GM21619 (cell line): ENCODE data around the gene PPIE.

Experiments
- ATAC-seq: cut with Tn5 transposase; IDR thresholded peaks from one replicate; pipeline ENCODE4 v1.9.1; 2021; ENCODE audit not compliant: unreplicated experiment

PPIE gene

DNA sequence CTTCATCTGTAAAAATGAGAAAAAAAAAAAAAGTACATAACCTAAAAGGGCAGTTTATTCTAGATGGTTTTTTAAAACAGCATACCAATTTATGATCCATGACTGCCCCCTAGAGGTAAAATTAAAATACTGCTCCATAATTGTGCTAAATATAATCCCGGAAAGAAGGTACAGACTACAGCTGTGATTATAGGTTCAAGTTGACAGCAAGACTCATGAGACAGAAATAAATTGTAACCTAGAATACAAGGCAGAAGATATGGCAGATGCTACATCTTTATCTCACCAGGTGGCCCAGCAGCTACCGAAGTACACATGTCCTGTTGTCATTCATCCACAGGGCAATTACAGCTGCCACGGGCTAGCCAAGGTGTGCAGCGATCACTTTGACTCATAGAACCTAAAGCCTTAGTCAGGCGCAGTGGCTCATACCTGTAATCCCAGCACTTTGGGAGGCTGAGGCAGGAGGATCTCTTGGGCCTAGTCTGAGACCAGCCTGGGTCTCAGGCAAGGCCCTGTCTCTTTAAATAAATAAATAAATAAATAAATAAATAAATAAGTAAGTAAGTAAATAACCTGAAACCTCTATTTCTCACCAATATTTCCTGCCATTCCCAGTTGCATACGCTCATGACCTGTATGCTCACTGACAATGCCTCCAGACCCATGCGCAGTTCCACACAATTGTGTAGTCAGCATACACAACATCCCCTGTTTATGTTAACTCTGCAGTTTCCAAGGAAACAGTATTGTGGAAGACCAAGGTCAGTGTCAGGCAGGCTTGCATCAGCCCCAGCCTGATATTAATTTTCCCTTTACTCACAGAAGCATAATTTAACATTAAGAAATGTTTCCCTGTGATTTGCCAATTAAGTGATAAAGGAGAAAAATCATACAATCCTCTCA is 18.3 kb upstream of the PPIE start:
- no peak for ATAC-seq

DNA sequence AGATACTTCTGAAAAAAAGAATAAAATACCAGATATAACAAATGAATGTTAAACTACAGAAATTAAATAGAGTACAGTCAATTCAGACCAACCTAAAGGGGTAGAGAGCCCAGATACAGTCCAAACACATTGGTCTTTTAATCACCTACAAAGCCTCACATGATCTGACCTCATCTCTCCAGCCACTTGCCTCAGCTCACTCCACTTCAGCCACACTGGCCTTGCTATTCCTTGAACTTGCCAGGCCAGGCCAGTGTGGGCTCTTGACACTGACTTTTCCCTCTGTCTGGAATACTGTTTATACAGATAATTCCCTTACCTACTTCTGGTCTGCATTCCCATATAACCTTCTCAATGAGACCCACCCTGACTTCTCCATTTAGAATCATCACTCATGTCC is 17.0 kb upstream of the PPIE start:
- ATAC-seq = no peak

- no peak for ATAC-seq
Measured at GRCh38 chr1:39722495-39722894, 16.2 kb upstream of the PPIE start.

GRCh38 chr1:39726600-39726999 is 12.1 kb upstream of the PPIE start:
- ATAC-seq = no peak

GRCh38 chr1:39727221-39727931 is 11.3 kb upstream of the PPIE start:
- no peak for ATAC-seq

DNA sequence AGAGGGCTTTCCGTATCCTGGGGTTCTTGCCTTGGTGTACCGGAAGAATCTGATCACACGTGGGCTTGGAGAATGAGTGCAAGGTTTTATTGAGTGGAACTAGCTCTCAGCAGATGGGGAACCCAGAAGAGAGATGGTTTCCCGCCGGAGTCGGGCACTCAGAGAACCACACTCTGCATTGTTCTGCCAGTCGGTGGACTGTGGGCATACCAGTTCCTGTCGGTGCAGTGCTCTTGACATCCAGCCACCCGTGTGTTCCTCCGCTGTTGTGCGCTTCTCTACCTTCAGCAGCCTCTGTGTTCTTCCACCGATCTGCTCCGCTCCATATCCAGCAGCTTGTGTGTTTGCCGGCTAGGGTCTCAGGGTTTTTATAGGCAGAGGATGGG is 10.8 kb upstream of the PPIE start:
- ATAC-seq = no peak

GRCh38 chr1:39729030-39729429 is 9.7 kb upstream of the PPIE start:
- no peak for ATAC-seq

DNA sequence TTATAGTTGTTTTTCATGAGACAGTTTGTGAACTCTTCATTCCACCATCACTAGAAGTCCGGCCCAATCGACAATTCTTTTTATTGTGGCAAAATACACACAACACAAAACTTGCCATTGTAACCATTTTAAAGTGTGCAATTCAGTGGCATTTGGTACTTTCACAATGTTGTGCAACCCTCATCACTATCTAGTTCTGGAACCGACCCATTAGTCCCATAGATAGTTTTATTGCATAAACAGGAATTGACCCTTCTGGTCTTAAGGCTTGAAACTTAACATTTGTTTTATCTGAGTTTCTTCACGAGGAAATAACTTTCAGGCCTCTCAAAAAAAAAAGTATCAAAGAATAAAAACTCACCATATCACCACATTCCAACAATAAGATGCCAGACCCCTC is 8.8 kb upstream of the PPIE start:
- no peak for ATAC-seq

- no peak for ATAC-seq
Measured at GRCh38 chr1:39732730-39733129, 6.0 kb upstream of the PPIE start.

GRCh38 chr1:39733161-39733560 is 5.5 kb upstream of the PPIE start:
- ATAC-seq = no peak

DNA sequence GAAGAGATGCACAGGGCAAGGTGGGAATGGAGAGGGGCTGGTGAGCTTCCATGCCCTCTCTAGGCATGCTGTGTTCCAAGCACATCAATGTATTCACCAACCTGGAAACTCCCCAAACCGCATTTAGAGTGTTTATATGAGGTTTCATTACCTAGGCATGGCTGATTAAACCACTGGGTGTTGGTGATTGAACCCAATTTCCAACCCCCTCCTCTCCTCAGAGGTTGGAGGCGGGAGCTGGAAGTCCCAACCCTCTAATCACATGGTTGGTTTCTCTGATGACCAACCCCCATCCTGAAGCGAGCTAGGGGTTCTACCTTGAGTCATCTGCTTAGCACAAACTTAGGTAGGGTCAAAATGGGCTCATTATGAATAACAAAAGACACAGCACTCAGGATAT is 3.0 kb upstream of the PPIE start:
- ATAC-seq = no peak

DNA sequence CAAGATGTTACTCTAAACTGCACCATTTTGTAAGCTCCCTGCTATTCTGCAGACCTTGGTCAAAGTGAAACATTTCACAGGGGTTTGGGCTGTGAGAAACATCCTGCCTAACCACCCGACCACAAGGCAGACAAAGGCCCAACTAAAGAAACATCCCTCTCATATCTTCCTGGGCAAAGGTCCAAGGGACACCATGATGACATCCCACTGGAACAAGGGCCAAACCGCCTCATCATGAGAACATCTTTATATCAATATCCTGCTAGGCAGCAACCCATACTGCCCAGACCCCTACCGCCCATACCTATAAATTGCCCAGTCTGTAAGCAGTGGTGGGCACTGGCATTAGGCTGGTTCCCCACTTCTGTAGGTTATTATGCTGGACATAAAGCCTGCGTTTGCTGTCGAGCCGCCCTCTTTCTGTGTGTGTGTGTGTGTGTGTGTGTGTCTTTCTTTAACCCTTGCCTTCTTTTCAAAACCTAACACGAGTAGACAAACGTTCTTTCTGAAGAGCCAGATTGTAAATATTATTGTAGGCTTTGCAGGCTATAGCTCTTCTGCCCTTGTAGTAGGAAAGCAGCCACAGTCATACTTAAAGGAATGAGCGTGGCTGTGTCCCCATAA is 1.0 kb upstream of the PPIE start:
- no peak for ATAC-seq

- ATAC-seq = no peak
Measured at GRCh38 chr1:39745016-39745670, 6.5 kb downstream of the PPIE start.

GRCh38 chr1:39751595-39751994 is 12.9 kb downstream of the PPIE start:
- no peak for ATAC-seq

GRCh38 chr1:39752703-39753102 is 14.0 kb downstream of the PPIE start:
- ATAC-seq = no peak

DNA sequence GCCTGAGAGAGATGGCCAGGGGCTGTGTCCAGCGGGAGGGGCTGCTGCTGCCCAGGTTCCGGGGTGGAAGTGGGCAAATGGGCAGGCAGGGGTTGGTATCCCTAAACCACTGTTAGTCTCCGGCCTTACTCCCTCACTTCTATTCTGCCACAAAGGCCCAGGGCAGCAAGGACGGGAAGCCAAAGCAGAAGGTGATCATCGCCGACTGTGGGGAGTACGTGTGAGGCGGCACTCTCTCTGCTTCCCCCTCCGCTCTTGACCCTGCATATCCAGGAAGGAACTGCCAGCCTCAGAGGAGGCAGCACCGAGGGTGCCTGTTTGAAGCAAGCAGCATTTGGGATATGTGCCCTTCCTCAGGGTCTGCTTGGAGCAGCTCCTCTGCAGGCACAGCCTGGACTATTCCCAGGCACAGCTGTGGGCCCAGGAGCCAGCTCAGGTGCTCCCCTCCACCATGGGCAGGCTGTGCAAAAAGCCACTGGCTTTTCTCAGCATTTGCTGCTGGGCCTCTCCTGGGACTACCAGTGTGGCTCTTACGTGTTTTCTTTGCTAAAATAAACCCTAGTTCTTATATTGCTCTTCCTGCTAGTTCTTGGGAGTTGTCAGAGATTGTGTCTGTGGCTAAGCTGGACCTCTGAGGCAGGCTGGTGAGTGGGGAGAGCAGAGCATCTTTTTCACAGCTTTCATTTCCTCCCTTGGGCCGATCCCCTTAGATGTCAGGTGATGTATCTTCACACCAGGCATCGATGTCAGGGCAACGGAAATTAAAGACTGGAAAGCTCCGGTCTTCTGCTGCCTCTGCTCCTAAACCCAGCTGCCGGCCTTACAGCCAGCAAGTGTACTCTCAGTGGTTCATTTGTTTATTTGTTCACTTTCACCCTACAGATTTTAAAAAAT is 14.7 kb downstream of the PPIE start:
- no peak for ATAC-seq

DNA sequence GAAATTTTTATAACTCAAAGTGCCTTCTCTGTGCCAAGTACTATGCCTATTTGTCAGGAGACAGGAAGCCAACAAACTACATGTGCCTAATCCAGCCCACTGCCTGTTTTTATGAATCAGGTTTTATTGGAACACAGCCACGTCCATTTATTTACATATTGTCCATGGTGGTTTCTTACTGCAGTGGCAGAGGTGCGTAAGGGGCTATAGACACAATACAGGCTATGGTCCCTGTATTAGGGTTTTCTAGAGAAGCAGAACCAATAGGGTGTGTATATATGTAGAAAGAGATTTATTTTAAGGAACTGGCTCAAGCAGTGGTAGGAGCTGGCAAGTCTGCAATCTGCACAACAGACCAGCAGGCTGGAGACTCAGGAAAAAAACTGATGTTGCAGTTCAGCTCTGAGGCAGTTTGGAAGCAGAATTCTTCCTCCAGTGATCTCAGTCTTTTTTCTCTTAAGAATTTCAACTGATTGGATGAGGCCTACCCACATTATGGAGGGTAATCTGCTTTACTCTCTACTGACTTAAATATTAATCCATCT is 15.4 kb downstream of the PPIE start:
- ATAC-seq = no peak

GRCh38 chr1:39754906-39755504 is 16.3 kb downstream of the PPIE start:
- no peak for ATAC-seq

DNA sequence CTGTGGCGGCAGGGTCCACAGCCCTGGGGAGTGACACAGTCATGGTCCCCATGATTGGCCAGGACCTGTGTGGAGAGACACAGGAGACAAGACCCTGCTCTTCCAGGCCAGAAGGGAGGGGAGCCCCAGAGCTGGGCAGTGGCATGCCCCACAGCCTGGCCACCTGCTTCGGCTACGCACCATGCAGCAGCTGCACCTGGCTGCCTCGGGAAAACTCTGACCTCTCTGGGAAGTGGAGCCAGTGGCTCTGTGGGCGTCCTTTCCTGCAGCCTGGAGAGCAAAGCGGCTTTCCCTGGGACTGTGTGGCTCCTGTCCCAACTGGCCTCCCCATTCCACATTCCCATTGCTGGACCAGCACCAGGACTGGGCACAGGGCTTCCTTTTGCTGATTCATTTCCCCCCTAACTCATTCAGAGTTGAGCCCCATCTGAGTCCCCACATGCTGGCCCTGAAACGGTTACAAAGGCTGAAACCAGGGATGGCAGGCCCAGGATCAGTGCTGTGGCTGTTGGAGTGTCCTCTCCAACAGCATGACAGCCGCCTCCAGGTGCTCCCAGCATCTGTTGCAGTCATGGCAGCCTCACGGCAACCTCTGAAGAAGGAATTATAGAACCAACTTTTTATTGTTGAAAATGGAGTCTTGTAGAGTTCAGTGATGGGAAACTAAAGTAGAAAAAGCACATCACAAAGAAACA is 17.4 kb downstream of the PPIE start:
- no peak for ATAC-seq
